IMR-90 (cell line): ENCODE measurements around the gene RIC8A. TPM values are rescaled to one million over a fixed set of nuclear protein-coding genes. Genes with fewer than 3 reads are reported as not detected.

Experiments
- ATAC-seq: fragments of 200-7000 bp; cut with Tn5 transposase; 2 replicates; pipeline ENCODE4 v1.9.1; 2020; ENCODE audit warnings: low read depth, mild to moderate bottlenecking, moderate library complexity
- BruUV-seq: library from RNA; stranded (reverse); fragments of 400-500 nt; replicated peaks from 2 replicates; lab custom pipeline; 2021; lab: Mats Ljungman, UMichigan
- CTCF ChIA-PET: fragments of 300-600 bp; formaldehyde crosslinking; extraction: SDS; loops from one replicate; lab custom pipeline; 2021; ENCODE audit warnings: antibody characterized with exemption; lab: Yijun Ruan, JAX
- POLR2A ChIA-PET: fragments of 300-600 bp; sonication (Branson Sonifier 250); formaldehyde crosslinking; loops from one replicate; lab custom pipeline; 2022; ENCODE audit warnings: antibody characterized with exemption; ENCODE audit not compliant: unreplicated experiment; lab: Charles Lee
- DNase-seq: peaks from one replicate; pipeline ENCODE4 v3.0.0; 2013
- H2AFZ ChIP-seq: replicated peaks from 2 replicates; pipeline ENCODE3; 2013; ENCODE audit warnings: low read length, mild to moderate bottlenecking; ENCODE audit not compliant: poor library complexity
- H2AK5ac ChIP-seq: 2 replicates; pipeline ENCODE4 v1.6.1; 2013; ENCODE audit warnings: low read depth, low read length, inconsistent platforms
- H2AK9ac ChIP-seq: replicated peaks from 2 replicates; pipeline ENCODE3; 2013; ENCODE audit warnings: mild to moderate bottlenecking, low read depth, low read length, moderate library complexity; ENCODE audit not compliant: poor library complexity
- H2BK120ac ChIP-seq: 2 replicates; pipeline ENCODE4 v1.6.1; 2013; ENCODE audit warnings: low read depth, low read length, inconsistent platforms
- H2BK15ac ChIP-seq: 3 replicates; pipeline ENCODE4 v1.6.1; 2013; ENCODE audit warnings: low read depth, low read length, inconsistent platforms
- H2BK20ac ChIP-seq: 2 replicates; pipeline ENCODE4 v1.6.1; 2013; ENCODE audit warnings: low read depth, mild to moderate bottlenecking, inconsistent platforms, low read length, moderate library complexity
- H2BK5ac ChIP-seq: 2 replicates; pipeline ENCODE4 v1.6.1; 2013; ENCODE audit warnings: mild to moderate bottlenecking, low read depth, low read length, inconsistent platforms; ENCODE audit not compliant: poor library complexity, severe bottlenecking
- H3K14ac ChIP-seq: replicated peaks from 2 replicates; pipeline ENCODE4 v1.6.1; 2013; ENCODE audit warnings: low read depth, low read length, inconsistent platforms
- H3K18ac ChIP-seq: 2 replicates; pipeline ENCODE4 v1.6.1; 2013; ENCODE audit warnings: low read depth, low read length, control low read depth
- H3K23ac ChIP-seq: 2 replicates; pipeline ENCODE4 v1.6.1; 2013; ENCODE audit warnings: low read depth, low read length, inconsistent platforms
- H3K27ac ChIP-seq: 2 replicates; pipeline ENCODE4 v1.5.1; 2013; ENCODE audit warnings: mild to moderate bottlenecking, control low read depth, low read length; ENCODE audit not compliant: insufficient read depth
- H3K27me3 ChIP-seq: 2 replicates; pipeline ENCODE4 v1.6.1; 2013; ENCODE audit warnings: low read length; ENCODE audit not compliant: control insufficient read depth, insufficient read depth
- H3K36me3 ChIP-seq: 2 replicates; pipeline ENCODE4 v1.6.1; 2013; ENCODE audit warnings: low read length, mixed read lengths; ENCODE audit not compliant: control insufficient read depth, insufficient read depth
- H3K4ac ChIP-seq: 2 replicates; pipeline ENCODE4 v1.6.1; 2013; ENCODE audit warnings: low read depth, low read length, inconsistent platforms
- H3K4me1 ChIP-seq: 2 replicates; pipeline ENCODE4 v1.6.1; 2013; ENCODE audit warnings: low read length, mixed read lengths; ENCODE audit not compliant: control insufficient read depth, insufficient read depth
- H3K4me2 ChIP-seq: 2 replicates; pipeline ENCODE4 v1.6.1; 2013; ENCODE audit warnings: low read depth, mild to moderate bottlenecking, control low read depth, low read length, moderate library complexity
- H3K4me3 ChIP-seq: 2 replicates; pipeline ENCODE4 v1.5.1; 2013; ENCODE audit warnings: low read depth, mild to moderate bottlenecking, control low read depth, low read length, moderate library complexity; ENCODE audit not compliant: insufficient read depth
- H3K56ac ChIP-seq: 2 replicates; pipeline ENCODE4 v1.6.1; 2013; ENCODE audit warnings: low read length, inconsistent platforms; ENCODE audit not compliant: insufficient read depth; ENCODE audit errors: extremely low read depth
- H3K79me1 ChIP-seq, 2 experiments: 2 replicates each; pipeline ENCODE4 v1.6.1; 2013; ENCODE audit warnings: low read length in 2 of 2, inconsistent platforms in 1 of 2, low read depth in 1 of 2
- H3K9ac ChIP-seq: 2 replicates; pipeline ENCODE4 v1.6.1; 2013; ENCODE audit warnings: low read depth, low read length, control low read depth
- H3K9me1 ChIP-seq: 2 replicates; pipeline ENCODE4 v1.6.1; 2013; ENCODE audit warnings: low read length, inconsistent platforms; ENCODE audit not compliant: insufficient read depth
- H3K9me3 ChIP-seq: 2 replicates; pipeline ENCODE4 v1.6.1; 2013; ENCODE audit warnings: low read length; ENCODE audit not compliant: control insufficient read depth, insufficient read depth
- H4K20me1 ChIP-seq: 2 replicates; pipeline ENCODE4 v1.6.1; 2013; ENCODE audit warnings: low read length, inconsistent platforms; ENCODE audit not compliant: insufficient read depth
- H4K5ac ChIP-seq: 2 replicates; pipeline ENCODE4 v1.6.1; 2013; ENCODE audit warnings: mild to moderate bottlenecking, low read depth, low read length, control low read depth
- H4K8ac ChIP-seq, 2 experiments: 2 replicates each; pipeline ENCODE4 v1.6.1; 2013; ENCODE audit warnings: low read depth in 2 of 2, low read length in 2 of 2, control low read depth in 1 of 2, inconsistent platforms in 1 of 2
- H4K91ac ChIP-seq: 2 replicates; pipeline ENCODE4 v1.6.1; 2013; ENCODE audit warnings: low read depth, low read length, inconsistent platforms; ENCODE audit not compliant: insufficient read depth
- MAFK ChIP-seq: IDR thresholded peaks from 2 replicates; pipeline ENCODE4 v1.6.1; 2012; ENCODE audit warnings: low read depth, low read length, improper control_type of control experiment
- MAZ ChIP-seq: IDR thresholded peaks from 2 replicates; pipeline ENCODE4 v1.6.1; 2012; ENCODE audit warnings: low read depth, mild to moderate bottlenecking, low read length, improper control_type of control experiment, moderate library complexity, borderline replicate concordance
- WGBS, 2 experiments: methylation state at CpG; one replicate each; pipeline versions ENCODE4 v1.1.5 to v1.1.7; 2013; ENCODE audit warnings: missing lambda C conversion rate in 2 of 2; ENCODE audit not compliant: insufficient read length in 1 of 2; ENCODE audit errors: extremely low coverage in 2 of 2; 5-methylcytosine and 5-hydroxymethylcytosine counted together
- dilution Hi-C: fragments of 300-500 bp; cut with HindIII; formaldehyde crosslinking; loops from one replicate; pipeline ENCODE4 v1.14.3; 2018; ENCODE audit warnings: low sequenced_read_pairs; ENCODE audit not compliant: unreplicated experiment
- in situ Hi-C: fragments of 300-500 bp; cut with MboI; formaldehyde crosslinking; loops from 3 replicates; pipeline ENCODE4 v1.14.3; 2019; ENCODE audit warnings: low sequenced_read_pairs, inconsistent platforms, mixed read lengths
- intact Hi-C: fragments of 100-400 bp; cut with micrococcal nuclease; formaldehyde crosslinking; loops from 2 replicates; pipeline ENCODE4 v1.10.0; 2022
- polyA plus RNA-seq, 3 experiments: library from polyadenylated mRNA; depleted of rRNA; stranded (reverse); fragments of >200 nt; gene quantifications; 2 replicates each; pipeline ENCODE4 v1.2.3, GENCODE V29; 2012; ENCODE audit warnings: low replicate concordance in 1 of 3
- total RNA-seq: library from RNA; depleted of rRNA; stranded (reverse); fragments of >200 nt; gene quantifications from 2 replicates; pipeline ENCODE4 v1.2.3, GENCODE V29; 2012

RIC8A gene
- total and polyA plus RNA-seq, 2 of the 4 experiments (the other 2 are of a cell fraction), result 129 to 188 TPM

GRCh38 chr11:209275-210121 lies 2.0 kb downstream of the RIC8A start:
- H2BK5ac ChIP-seq, result peak overlapping the region; percentile 91
- peak overlapping the region; percentile 36; the same call in 1 of the 2 replicates for H3K18ac ChIP-seq
- dilution Hi-C loops, result no loop called here
- peak overlapping the region; percentile 60 for H4K5ac ChIP-seq
- H3K56ac ChIP-seq, result peak overlapping the region; percentile 77
- peaks cover 62% of the 10 kb centered on the region for H3K36me3 ChIP-seq
- H3K27me3 ChIP-seq, result no peaks in the 10 kb centered on the region
- peak overlapping the region; percentile 86 for H2BK120ac ChIP-seq
- H2AFZ ChIP-seq, result peak overlapping the region; percentile 77
- H3K9me1 ChIP-seq, result peaks cover 22% of the 10 kb centered on the region
- peaks cover 41 to 85% of the 10 kb centered on the region in 2 experiments for H3K79me1 ChIP-seq
- peak overlapping the region; percentile 83 for H3K4me2 ChIP-seq
- ATAC-seq, result no peak
- ChIA-PET POLR2A (no interaction called here), CTCF (no interaction called here)
- peaks cover 25% of the 10 kb centered on the region for H3K4me1 ChIP-seq
- H4K91ac ChIP-seq, result peak overlapping the region; percentile 93
- peak overlapping the region; percentile 80 for H3K23ac ChIP-seq
- TF ChIP-seq MAFK, result no peak
- 0 out of 2 replicates have a peak, but pooled peaks have one; percentile 24 for TF ChIP-seq MAZ
- intact Hi-C loops, result loop anchor here (5.0 kb wide), 3 partner anchors 98 to 308 kb away; partner anchors contain the start of gene IFITM2
- H4K20me1 ChIP-seq, result peaks cover 78% of the 10 kb centered on the region
- H4K8ac ChIP-seq, result peak overlapping the region; percentile 79 to 90
- WGBS, 2 experiments, result 63% methylated on average over 23 of the region's 29 CpGs; no CpG with 5 or more reads in 1 of the 2 experiments
- peak overlapping the region; percentile 97 for H3K4ac ChIP-seq
- H3K14ac ChIP-seq, result peak overlapping the region; percentile 88
- peak overlapping the region; percentile 53 for H2BK20ac ChIP-seq
- no peaks in the 10 kb centered on the region for H3K9me3 ChIP-seq
- peak overlapping the region; percentile 90 for H3K9ac ChIP-seq
- H3K4me3 ChIP-seq, result peak overlapping the region; percentile 70
- DNase-seq, result no peak
- peak overlapping the region; percentile 99 for H2AK9ac ChIP-seq
- peak overlapping the region; percentile 87 for H2BK15ac ChIP-seq
- BruUV-seq, result TSS peak; percentile 62
- peak overlapping the region; percentile 97 for H2AK5ac ChIP-seq
- in situ Hi-C loops, result no loop called here
- H3K27ac ChIP-seq, result peak overlapping the region; percentile 82
